Measurements from ENCODE around the gene MACROH2A1. TPM values are rescaled to one million over a fixed set of nuclear protein-coding genes. Genes with fewer than 3 reads are reported as not detected.
A peak's percentile ranks its signal among the peaks of the same experiment; 100 is the strongest.

The MACROH2A1 gene
- total RNA-seq, 1 experiment from 2014 or later: 236 TPM

GRCh38 chr5:135375040-135375793, 23.8 kb downstream of the MACROH2A1 start:
- Mint-ChIP-seq H3K27me3 (ENCODE audit: insufficient read depth, unreplicated experiment) (no peaks in the 10 kb centered on the region), H3K4me3 (ENCODE audit: unreplicated experiment) (no peak overlapping the region), H3K36me3 (ENCODE audit: insufficient read depth, unreplicated experiment) (peaks cover 75% of the 10 kb centered on the region), H3K4me1 (ENCODE audit: low read depth, unreplicated experiment) (no peaks in the 10 kb centered on the region), H3K27ac (ENCODE audit: unreplicated experiment) (peak overlapping the region; percentile 63), H3K9me3 (ENCODE audit: unreplicated experiment) (no peaks in the 10 kb centered on the region)
- BruUV-seq (replicated peaks): no TSS peak
- no peak for TF ChIP-seq CTCF (IDR thresholded peaks at IDR 0.05; ENCODE audit: insufficient read depth in 1 of 2, low read depth in 1 of 2, low read length in 1 of 2, severe bottlenecking in 1 of 2, unreplicated experiment in 1 of 2)
- H3K4me1 ChIP-seq: peaks cover 12% of the 10 kb centered on the region; the same call in 1 of the 2 replicates
- intact Hi-C loops (cut with micrococcal nuclease; ENCODE audit: unreplicated experiment): no loop called here
- H3K4me3 ChIP-seq (ENCODE audit: low read depth, low read length): no peak overlapping the region
- ChIA-PET POLR2A (no interaction called here), CTCF (interaction anchor here (0.6 kb wide), 1 partner anchor 24 kb away, joined by 3 read pairs; no protein-coding TSS in a partner anchor)
- H3K9me3 ChIP-seq: no peaks in the 10 kb centered on the region
- peaks cover 9% of the 10 kb centered on the region for H3K36me3 ChIP-seq (ENCODE audit: control insufficient read depth, insufficient read depth, low read length)
- no peaks in the 10 kb centered on the region for H3K27me3 ChIP-seq (replicated peaks; ENCODE audit: control insufficient read depth, insufficient read depth, low read length)
- no peak for DNase-seq

GRCh38 chr5:135373736-135374515, 25.1 kb downstream of the MACROH2A1 start:
- intact Hi-C loops (cut with micrococcal nuclease; ENCODE audit: unreplicated experiment): no loop called here
- H3K27me3 Mint-ChIP-seq (ENCODE audit: insufficient read depth, unreplicated experiment): no peaks in the 10 kb centered on the region
- Histone ChIP-seq H3K4me3 (ENCODE audit: low read depth, low read length) (no peak overlapping the region), H3K36me3 (ENCODE audit: control insufficient read depth, insufficient read depth, low read length) (peaks cover 10% of the 10 kb centered on the region), H3K9me3 (no peaks in the 10 kb centered on the region), H3K27me3 (replicated peaks; ENCODE audit: control insufficient read depth, insufficient read depth, low read length) (no peaks in the 10 kb centered on the region), H3K4me1 (peaks cover 12% of the 10 kb centered on the region; the same call in 1 of the 2 replicates)
- H3K4me3 Mint-ChIP-seq (ENCODE audit: unreplicated experiment): no peak overlapping the region
- ChIA-PET POLR2A (interaction anchor here (0.5 kb wide), 1 partner anchor 10 kb away, joined by 3 read pairs; no protein-coding TSS in a partner anchor), CTCF (no interaction called here)
- peak in 1 of 2 experiments; percentile 46 for DNase-seq
- no peaks in the 10 kb centered on the region for H3K4me1 Mint-ChIP-seq (ENCODE audit: low read depth, unreplicated experiment)
- TF ChIP-seq CTCF (IDR thresholded peaks at IDR 0.05; ENCODE audit: insufficient read depth in 1 of 2, low read depth in 1 of 2, low read length in 1 of 2, severe bottlenecking in 1 of 2, unreplicated experiment in 1 of 2): no peak
- H3K27ac Mint-ChIP-seq (ENCODE audit: unreplicated experiment): peak overlapping the region; percentile 63
- no TSS peak for BruUV-seq (replicated peaks)
- H3K9me3 Mint-ChIP-seq (ENCODE audit: unreplicated experiment): no peaks in the 10 kb centered on the region
- peaks cover 74% of the 10 kb centered on the region for H3K36me3 Mint-ChIP-seq (ENCODE audit: insufficient read depth, unreplicated experiment)

GRCh38 chr5:135372654-135373381, 26.2 kb downstream of the MACROH2A1 start:
- BruUV-seq (replicated peaks): no TSS peak
- H3K27me3 Mint-ChIP-seq (ENCODE audit: insufficient read depth, unreplicated experiment): no peaks in the 10 kb centered on the region
- intact Hi-C loops (cut with micrococcal nuclease; ENCODE audit: unreplicated experiment): no loop called here

More at GRCh38 chr5:135372654-135373381, 26.2 kb downstream of the MACROH2A1 start:
- TF ChIP-seq CTCF (IDR thresholded peaks at IDR 0.05; ENCODE audit: insufficient read depth in 1 of 2, low read depth in 1 of 2, low read length in 1 of 2, severe bottlenecking in 1 of 2, unreplicated experiment in 1 of 2): no peak
- H3K4me3 ChIP-seq (ENCODE audit: low read depth, low read length): no peak overlapping the region
- peaks cover 8% of the 10 kb centered on the region for H3K36me3 ChIP-seq (ENCODE audit: control insufficient read depth, insufficient read depth, low read length)
- Mint-ChIP-seq H3K27ac (ENCODE audit: unreplicated experiment) (peak overlapping the region; percentile 77), H3K36me3 (ENCODE audit: insufficient read depth, unreplicated experiment) (peaks cover 69% of the 10 kb centered on the region), H3K4me1 (ENCODE audit: low read depth, unreplicated experiment) (no peaks in the 10 kb centered on the region), H3K4me3 (ENCODE audit: unreplicated experiment) (no peak overlapping the region), H3K9me3 (ENCODE audit: unreplicated experiment) (no peaks in the 10 kb centered on the region)
- peaks cover 12% of the 10 kb centered on the region; the same call in 1 of the 2 replicates for H3K4me1 ChIP-seq
- DNase-seq: no peak
- CTCF ChIA-PET: no interaction called here
- H3K9me3 ChIP-seq: no peaks in the 10 kb centered on the region
- POLR2A ChIA-PET: no interaction called here
- no peaks in the 10 kb centered on the region for H3K27me3 ChIP-seq (replicated peaks; ENCODE audit: control insufficient read depth, insufficient read depth, low read length)

All from Caco-2 (cell line).